HFF-Myc (cell line): ENCODE data around the gene PGAM5.

Experiments
- DNase-seq: peaks from one replicate; pipeline ENCODE4 v3.0.0-alpha.2; 2011; ENCODE audit warnings: low read depth; ENCODE audit errors: extremely low read depth
- H3K4me3 ChIP-seq: replicated peaks from 2 replicates; pipeline ENCODE4 v1.5.1; 2011; ENCODE audit warnings: low read depth, mild to moderate bottlenecking, control low read depth, low read length
- TF ChIP-seq, protein P1 (sequence below): IDR thresholded peaks from 2 replicates; pipeline ENCODE4 v1.5.1; 2012; ENCODE audit warnings: mild to moderate bottlenecking, low read depth, low read length, control low read depth; ENCODE audit errors: missing control alignments

Gene PGAM5

DNA sequence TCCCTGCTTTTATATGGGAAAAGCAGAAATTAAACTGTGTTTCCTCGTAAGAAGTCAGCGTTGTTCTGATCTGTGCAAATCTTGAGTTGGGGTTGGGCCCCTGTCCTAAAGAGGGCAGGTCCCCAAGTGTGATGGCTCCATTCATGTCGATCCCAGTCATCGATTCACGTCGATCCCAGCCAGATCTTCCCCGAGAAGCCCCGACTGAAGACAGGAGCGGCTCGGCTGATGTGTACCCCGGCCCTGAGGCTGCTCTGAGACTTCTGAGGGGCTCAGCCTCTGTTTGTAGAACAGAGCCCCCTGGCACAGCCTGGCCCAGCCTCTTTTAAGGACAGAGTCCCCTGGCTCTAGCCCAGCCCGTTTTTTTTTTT, 9.3 kb downstream of the PGAM5 start:
- H3K4me3 ChIP-seq, result no peak overlapping the region
- TF ChIP-seq, protein P1, sequence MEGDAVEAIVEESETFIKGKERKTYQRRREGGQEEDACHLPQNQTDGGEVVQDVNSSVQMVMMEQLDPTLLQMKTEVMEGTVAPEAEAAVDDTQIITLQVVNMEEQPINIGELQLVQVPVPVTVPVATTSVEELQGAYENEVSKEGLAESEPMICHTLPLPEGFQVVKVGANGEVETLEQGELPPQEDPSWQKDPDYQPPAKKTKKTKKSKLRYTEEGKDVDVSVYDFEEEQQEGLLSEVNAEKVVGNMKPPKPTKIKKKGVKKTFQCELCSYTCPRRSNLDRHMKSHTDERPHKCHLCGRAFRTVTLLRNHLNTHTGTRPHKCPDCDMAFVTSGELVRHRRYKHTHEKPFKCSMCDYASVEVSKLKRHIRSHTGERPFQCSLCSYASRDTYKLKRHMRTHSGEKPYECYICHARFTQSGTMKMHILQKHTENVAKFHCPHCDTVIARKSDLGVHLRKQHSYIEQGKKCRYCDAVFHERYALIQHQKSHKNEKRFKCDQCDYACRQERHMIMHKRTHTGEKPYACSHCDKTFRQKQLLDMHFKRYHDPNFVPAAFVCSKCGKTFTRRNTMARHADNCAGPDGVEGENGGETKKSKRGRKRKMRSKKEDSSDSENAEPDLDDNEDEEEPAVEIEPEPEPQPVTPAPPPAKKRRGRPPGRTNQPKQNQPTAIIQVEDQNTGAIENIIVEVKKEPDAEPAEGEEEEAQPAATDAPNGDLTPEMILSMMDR, result no peak
- no peak for DNase-seq

DNA sequence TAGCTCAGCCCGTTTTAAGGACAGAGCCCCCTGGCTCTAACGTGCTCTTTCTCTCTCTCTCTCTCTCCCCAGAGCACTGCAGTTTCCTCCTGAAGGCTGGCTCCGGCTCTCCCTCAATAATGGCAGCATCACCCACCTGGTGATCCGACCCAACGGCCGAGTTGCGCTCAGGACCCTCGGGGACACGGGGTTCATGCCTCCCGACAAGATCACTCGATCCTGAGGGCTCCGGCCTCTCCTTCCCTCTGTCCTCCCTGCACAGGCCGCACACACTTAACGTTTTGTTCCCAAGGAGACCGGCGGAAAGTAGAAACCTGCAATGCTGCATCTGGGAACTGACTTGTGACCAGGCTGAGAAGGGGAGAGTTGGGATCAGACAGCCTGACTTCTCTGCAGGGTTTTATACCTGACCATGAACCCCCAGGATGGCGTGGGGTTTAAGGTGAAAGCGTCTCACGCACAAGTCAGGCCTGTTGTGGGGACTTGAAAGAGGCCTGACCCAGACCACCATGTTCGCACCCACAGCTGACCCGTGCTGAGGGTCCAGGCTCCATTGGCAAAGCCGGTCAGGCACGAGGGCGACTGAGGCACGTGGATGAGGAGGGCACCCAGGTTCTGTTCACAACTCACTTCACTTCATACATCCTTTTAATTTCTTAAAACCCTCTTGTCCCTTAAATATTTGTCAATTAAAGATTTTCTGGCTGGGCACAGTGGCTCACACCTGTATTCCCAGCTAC, 10.1 kb downstream of the PGAM5 start:
- DNase-seq, result no peak
- H3K4me3 ChIP-seq, result no peak overlapping the region
- TF ChIP-seq, protein P1, result no peak

- TF ChIP-seq, protein P1, result no peak
- no peak for DNase-seq
- H3K4me3 ChIP-seq, result no peak overlapping the region
Measured at GRCh38 chr12:132723015-132723763, 12.5 kb downstream of the PGAM5 start.

DNA sequence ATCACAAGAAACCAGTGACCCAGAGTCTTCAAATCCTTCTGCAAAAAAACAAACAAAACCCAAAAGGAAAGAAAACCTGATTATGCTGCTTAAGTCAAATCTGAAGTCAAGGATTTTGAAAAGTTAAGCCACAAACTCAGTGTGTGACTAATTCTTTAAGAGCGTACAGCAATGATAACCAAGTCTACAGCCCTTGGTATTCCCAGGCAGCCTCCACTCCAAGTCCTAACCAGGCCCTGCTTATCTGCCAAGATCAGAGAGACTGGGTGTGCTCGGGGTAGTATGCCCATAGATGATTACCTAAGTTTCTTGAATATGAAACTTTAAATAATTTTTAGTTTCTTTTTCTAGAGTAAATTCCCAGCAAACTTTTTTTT, 13.1 kb downstream of the PGAM5 start:
- TF ChIP-seq, protein P1, result no peak
- no peak overlapping the region for H3K4me3 ChIP-seq
- no peak for DNase-seq

DNA sequence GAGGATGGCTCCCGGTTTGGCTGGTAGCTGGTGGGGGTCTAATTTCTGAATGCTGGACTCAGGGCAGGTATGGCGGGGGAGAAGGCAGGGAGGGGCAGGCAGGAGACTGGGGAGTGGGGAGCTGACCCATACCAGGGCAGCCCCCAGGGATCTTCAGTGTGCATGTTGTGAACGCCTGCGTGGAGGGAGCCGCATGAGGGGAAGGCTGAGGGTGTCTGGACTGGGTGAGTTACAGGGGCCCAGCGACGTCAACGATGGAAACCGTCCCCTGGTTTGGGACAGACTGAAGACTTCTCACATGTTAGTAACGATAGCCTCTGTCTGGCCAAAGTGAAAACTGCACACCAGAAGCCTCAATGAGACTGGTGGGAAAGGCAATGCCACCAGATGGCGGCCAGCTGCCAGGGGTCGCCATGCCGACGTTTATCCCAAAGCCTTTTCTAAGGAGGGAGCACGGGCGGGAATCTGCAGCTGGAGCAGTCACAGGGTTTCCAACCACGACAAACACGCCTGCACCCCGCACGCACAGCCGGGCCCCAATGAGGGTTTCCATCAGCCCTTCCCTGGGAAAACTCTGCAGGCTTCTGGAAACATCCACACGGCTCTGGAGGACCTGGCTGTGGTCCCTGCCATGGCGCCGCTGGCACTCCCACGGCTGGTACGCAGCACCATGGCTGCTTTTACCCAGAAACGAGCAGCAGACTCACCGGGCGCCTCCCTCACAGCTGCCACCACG, 14.0 kb downstream of the PGAM5 start:
- DNase-seq, result peak; percentile 27
- TF ChIP-seq, protein P1, result no peak

DNA sequence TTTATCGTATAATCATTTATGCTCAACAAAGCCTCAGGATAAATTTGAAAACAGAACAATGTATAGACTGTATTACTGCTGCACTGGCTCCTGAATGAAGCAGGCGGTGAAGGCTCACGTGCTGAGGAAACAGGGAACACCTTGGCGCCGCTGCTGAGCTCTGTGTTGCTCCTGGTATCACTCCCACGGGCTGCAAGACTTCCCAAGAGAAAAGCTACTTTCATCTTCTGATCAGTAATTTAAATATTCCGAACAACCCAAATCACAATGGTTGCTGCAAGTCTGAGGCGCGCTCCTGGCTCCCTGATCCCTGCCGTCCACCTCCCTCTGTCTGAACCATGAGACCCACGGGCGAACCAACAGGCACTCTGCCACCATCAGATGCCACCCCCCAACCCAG, 15.7 kb downstream of the PGAM5 start:
- no peak for DNase-seq
- TF ChIP-seq, protein P1, result no peak
- no peak overlapping the region for H3K4me3 ChIP-seq

More for the DNA sequence above, 14.0 kb downstream of the PGAM5 start:
- H3K4me3 ChIP-seq, result no peak overlapping the region
